Measurements from ENCODE around the gene CEBPZ.
"Not testable (repeated sequence)": the region's sequence is repeated elsewhere in the genome, so short reads cannot be mapped to it uniquely, and the experiment has no call there.

The CEBPZ gene

DNA sequence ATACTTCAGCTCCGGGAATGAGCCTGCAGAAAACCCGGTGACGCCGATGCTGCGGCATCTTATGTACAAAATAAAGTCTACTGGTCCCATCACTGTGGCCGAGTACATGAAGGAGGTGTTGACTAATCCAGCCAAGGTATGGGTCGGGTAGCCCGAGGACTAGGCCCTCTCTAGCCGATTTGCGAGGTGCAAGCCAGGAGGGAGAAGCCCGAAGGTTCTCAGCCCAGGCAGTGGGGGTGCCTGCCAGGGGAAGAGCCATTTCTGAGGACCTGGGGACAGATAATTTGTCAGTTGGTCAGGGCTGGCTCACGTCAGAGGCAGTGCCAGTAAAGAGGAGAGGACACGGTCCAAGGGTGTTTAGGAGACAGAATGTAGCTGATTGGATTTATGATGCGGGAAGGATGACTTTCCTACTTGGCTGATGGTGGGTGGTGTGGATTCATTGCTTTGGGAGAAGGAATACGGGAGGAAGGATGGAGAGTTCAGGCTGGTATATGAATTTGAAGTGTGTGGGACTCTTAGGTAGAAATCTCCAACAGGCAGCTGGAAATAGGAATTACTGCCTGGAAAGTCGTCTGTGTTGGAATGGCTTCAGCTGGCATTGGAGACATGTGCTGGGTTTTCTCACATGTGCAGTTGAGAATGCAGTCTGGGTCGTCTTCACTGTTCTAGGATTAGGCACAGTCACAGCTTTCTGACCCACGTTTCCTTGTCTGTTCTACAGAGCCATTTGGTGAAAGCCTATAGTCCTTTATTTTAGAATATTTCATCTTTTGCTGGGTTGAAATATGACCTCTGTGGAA is 936 bp upstream of the CEBPZ start:
- DNase-seq (ENCODE audit: low read depth) = no peak
- TF ChIP-seq, protein P1, sequence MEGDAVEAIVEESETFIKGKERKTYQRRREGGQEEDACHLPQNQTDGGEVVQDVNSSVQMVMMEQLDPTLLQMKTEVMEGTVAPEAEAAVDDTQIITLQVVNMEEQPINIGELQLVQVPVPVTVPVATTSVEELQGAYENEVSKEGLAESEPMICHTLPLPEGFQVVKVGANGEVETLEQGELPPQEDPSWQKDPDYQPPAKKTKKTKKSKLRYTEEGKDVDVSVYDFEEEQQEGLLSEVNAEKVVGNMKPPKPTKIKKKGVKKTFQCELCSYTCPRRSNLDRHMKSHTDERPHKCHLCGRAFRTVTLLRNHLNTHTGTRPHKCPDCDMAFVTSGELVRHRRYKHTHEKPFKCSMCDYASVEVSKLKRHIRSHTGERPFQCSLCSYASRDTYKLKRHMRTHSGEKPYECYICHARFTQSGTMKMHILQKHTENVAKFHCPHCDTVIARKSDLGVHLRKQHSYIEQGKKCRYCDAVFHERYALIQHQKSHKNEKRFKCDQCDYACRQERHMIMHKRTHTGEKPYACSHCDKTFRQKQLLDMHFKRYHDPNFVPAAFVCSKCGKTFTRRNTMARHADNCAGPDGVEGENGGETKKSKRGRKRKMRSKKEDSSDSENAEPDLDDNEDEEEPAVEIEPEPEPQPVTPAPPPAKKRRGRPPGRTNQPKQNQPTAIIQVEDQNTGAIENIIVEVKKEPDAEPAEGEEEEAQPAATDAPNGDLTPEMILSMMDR (conservative IDR thresholded peaks at IDR 0.05; ENCODE audit: low read depth, low read length) = no peak
- H3K4me3 ChIP-seq (ENCODE audit: low read length) = peak overlapping the region; percentile 64

DNA sequence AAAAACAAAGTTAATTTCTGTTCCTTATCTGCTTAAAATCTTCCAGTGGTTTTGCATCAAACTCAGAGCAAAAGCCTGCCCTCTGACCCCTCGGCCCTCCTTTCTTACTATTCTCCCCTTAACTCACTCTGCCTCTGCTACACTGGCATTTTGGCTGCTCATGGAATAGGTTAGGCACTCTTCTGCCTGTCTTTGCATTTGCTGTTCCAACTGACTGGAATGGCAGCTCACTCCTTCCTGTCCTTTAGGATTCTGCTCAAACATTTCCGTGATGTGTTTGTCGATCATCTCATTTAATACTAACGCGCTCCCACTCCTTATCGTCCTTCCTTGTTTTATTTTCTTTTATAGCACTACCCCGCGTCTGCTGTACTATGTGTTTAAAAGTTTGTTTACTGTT is 815 bp downstream of the CEBPZ start:
- TF ChIP-seq, protein P1 (conservative IDR thresholded peaks at IDR 0.05; ENCODE audit: low read depth, low read length) = no peak
- H3K4me3 ChIP-seq (ENCODE audit: low read length) = peak overlapping the region; percentile 64
- DNase-seq (ENCODE audit: low read depth) = no peak

DNA sequence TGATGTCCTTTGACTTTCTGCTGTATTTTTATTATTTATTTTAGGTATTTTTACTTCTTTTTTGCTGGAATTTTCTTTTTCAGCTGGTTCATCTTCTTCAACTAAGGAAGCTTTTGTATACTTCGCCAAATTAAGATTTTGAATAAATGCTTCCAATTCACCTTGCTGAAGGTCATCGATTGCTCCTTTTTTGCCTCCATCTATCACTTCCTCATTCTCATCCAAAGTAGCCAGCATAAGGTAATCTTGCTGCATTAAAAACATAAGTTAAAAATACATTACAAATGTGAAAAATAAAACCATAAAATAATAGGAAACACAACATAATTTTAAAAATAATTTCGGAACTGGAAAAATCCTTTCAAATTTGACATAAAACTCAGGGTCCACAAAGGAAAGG is 2.6 kb downstream of the CEBPZ start:
- no peak for DNase-seq (ENCODE audit: low read depth)
- TF ChIP-seq, protein P1 (conservative IDR thresholded peaks at IDR 0.05; ENCODE audit: low read depth, low read length) = no peak
- no peak overlapping the region for H3K4me3 ChIP-seq (ENCODE audit: low read length)

DNA sequence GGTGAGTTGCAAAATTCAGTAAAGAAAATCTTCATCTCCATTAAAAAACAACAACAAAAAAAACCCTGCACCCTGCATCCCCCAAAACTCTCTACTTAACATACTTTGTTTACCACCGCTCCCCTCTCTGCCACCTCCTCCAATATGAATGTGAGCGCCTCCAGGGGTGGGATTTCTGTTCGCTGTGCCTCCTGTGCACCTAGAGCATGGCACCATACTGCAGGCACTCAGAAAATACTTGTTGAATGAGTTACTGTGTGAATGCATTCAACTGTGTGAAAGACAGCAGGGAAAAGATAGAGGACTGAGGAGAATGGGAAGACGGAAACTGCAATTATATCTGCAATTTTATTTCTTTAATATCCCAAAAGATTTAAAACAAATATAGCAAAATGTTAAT is 4.5 kb downstream of the CEBPZ start:
- TF ChIP-seq, protein P1 (conservative IDR thresholded peaks at IDR 0.05; ENCODE audit: low read depth, low read length) = no peak
- no peak for DNase-seq (ENCODE audit: low read depth)
- no peak overlapping the region for H3K4me3 ChIP-seq (ENCODE audit: low read length)

DNA sequence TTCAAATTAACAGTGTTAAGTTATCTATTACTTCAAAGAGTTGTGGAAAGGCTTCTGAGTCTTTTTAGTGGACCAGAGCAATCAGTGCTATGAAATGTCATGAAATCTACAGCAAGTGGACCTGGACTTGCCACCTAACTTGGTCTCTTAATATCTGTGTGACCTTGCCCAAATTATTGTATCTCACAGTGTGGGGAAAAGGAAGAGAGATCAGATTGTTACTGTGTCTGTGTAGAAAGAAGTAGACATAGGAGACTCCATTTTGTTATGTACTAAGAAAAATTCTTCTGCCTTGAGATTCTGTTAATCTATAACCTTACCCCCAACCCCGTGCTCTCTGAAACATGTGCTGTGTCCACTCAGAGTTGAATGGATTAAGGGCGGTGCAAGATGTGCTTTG is 6.3 kb downstream of the CEBPZ start:
- not testable (repeated sequence) for DNase-seq (ENCODE audit: low read depth); H3K4me3 ChIP-seq (ENCODE audit: low read length)

DNA sequence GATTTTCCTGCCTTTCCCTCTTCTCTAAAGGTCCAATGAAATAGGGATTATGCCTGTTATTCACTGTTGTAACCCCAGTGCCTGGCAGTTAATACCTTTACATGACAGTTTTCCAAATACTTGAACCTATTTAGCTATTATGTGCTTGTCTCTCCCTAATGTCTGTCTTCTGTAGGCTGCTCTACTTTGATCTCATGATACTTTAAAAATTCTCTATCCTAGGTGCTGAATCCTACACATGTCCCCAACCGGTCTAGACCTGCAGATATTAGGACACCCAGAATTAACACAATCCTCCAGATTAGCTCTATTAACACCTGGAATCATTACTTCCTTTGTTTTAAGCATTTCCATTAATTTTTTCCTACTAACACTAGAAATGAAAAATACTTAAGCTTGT is 7.3 kb downstream of the CEBPZ start:
- DNase-seq (ENCODE audit: low read depth) = no peak
- H3K4me3 ChIP-seq (ENCODE audit: low read length) = no peak overlapping the region
- TF ChIP-seq, protein P1 (conservative IDR thresholded peaks at IDR 0.05; ENCODE audit: low read depth, low read length) = no peak

DNA sequence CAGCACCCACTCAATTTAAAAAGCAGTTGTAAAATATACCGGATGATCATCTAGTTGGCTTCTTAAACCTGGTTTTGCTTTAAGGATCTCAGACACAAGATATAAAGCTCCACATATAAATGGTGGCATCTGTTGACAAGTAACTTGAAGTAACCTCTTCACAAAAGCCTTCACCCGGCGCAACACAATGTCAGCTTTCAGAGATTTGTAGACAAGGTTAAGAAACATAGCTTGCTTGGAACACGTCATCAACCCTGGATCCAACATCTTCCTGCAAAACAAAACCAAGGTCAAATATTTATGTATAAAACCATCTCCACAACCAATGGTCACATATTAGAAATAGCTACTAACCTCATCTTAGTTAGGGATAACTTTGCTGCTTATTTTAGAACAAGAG is 8.3 kb downstream of the CEBPZ start:
- DNase-seq (ENCODE audit: low read depth) = no peak
- TF ChIP-seq, protein P1 (conservative IDR thresholded peaks at IDR 0.05; ENCODE audit: low read depth, low read length) = no peak
- no peak overlapping the region for H3K4me3 ChIP-seq (ENCODE audit: low read length)
